Lower leg skin (tissue), 3 donors: Measurements from ENCODE around the gene RERE.

Experiments
- CTCF ChIP-seq, 3 donors: fragments of 450-650 bp; IDR thresholded peaks; one replicate each; pipeline ENCODE4 v1.5.1; 2016; ENCODE audit warnings: antibody characterized with exemption in 3 of 3, mild to moderate bottlenecking in 3 of 3, moderate library complexity in 2 of 3
- POLR2A ChIP-seq, 2 donors: fragments of 450-650 bp; IDR thresholded peaks; one replicate each; pipeline ENCODE4 v1.6.1; 2016 to 2017; ENCODE audit warnings: antibody characterized with exemption in 2 of 2, mild to moderate bottlenecking in 1 of 2, moderate library complexity in 1 of 2

GRCh38 chr1:8580566-8580965 is 236.9 kb downstream of the RERE start:
- TF ChIP-seq CTCF (IDR thresholded peaks at IDR 0.05): no peak
- no peak for TF ChIP-seq POLR2A (IDR thresholded peaks at IDR 0.05)
